HG02885 (cell line): ENCODE results near the gene PIP5K1B.

Source experiments
- ATAC-seq: cut with Tn5 transposase; IDR thresholded peaks from one replicate; pipeline ENCODE4 v1.9.1; 2021; ENCODE audit warnings: mild to moderate bottlenecking; ENCODE audit not compliant: unreplicated experiment, poor library complexity

PIP5K1B gene

GRCh38 chr9:68731857-68732256 lies 26.8 kb downstream of the PIP5K1B start:
- ATAC-seq, result no peak

GRCh38 chr9:68732405-68733020 lies 27.5 kb downstream of the PIP5K1B start:
- ATAC-seq, result no peak

- ATAC-seq, result no peak
Observed at GRCh38 chr9:68733021-68733405, 28.0 kb downstream of the PIP5K1B start.

- no peak for ATAC-seq
Observed at GRCh38 chr9:68738358-68738757, 33.3 kb downstream of the PIP5K1B start.

GRCh38 chr9:68739621-68740174 lies 34.7 kb downstream of the PIP5K1B start:
- no peak for ATAC-seq

GRCh38 chr9:68740561-68740960 lies 35.5 kb downstream of the PIP5K1B start:
- no peak for ATAC-seq

- no peak for ATAC-seq
Observed at GRCh38 chr9:68741234-68741633, 36.2 kb downstream of the PIP5K1B start.

GRCh38 chr9:68741704-68742332 lies 36.8 kb downstream of the PIP5K1B start:
- no peak for ATAC-seq

GRCh38 chr9:68742333-68742730 lies 37.3 kb downstream of the PIP5K1B start:
- ATAC-seq, result no peak

GRCh38 chr9:68744426-68744825 lies 39.4 kb downstream of the PIP5K1B start:
- no peak for ATAC-seq

GRCh38 chr9:68746525-68746924 lies 41.5 kb downstream of the PIP5K1B start:
- ATAC-seq, result no peak

GRCh38 chr9:68747043-68747533 lies 42.0 kb downstream of the PIP5K1B start:
- ATAC-seq, result no peak

GRCh38 chr9:68749135-68749534 lies 44.1 kb downstream of the PIP5K1B start:
- ATAC-seq, result no peak

- no peak for ATAC-seq
Observed at GRCh38 chr9:68749579-68750159, 44.6 kb downstream of the PIP5K1B start.

- no peak for ATAC-seq
Observed at GRCh38 chr9:68750255-68750654, 45.2 kb downstream of the PIP5K1B start.

- ATAC-seq, result no peak
Observed at GRCh38 chr9:68750786-68751185, 45.7 kb downstream of the PIP5K1B start.

- no peak for ATAC-seq
Observed at GRCh38 chr9:68751556-68751955, 46.5 kb downstream of the PIP5K1B start.

GRCh38 chr9:68755051-68755450 lies 50.0 kb downstream of the PIP5K1B start:
- no peak for ATAC-seq

GRCh38 chr9:68755752-68756151 lies 50.7 kb downstream of the PIP5K1B start:
- ATAC-seq, result no peak

- ATAC-seq, result no peak
Observed at GRCh38 chr9:68759981-68760673, 55.1 kb downstream of the PIP5K1B start.
